ENCODE results near the gene FLVCR2.

- peak in 2 of 3 donors; percentile 9 to 33 for TF ChIP-seq POLR2A (IDR thresholded peaks at IDR 0.05)
- TF ChIP-seq CTCF (IDR thresholded peaks at IDR 0.05), result peak in 1 of 7 experiments; percentile 13
Measured at GRCh38 chr14:75578102-75578785, at the start of gene FLVCR2.

Measured in body of pancreas (tissue), 4 donors.